ENCODE data around the gene WHRN. TPM values are rescaled to one million over a fixed set of nuclear protein-coding genes. Genes with fewer than 3 reads are reported as not detected.

WHRN gene
- total and polyA plus RNA-seq, 2 of the 13 experiments (the other 11 are each of a cell fraction or from before 2014, with no cell fraction given): 2.3 to 5.3 TPM

DNA sequence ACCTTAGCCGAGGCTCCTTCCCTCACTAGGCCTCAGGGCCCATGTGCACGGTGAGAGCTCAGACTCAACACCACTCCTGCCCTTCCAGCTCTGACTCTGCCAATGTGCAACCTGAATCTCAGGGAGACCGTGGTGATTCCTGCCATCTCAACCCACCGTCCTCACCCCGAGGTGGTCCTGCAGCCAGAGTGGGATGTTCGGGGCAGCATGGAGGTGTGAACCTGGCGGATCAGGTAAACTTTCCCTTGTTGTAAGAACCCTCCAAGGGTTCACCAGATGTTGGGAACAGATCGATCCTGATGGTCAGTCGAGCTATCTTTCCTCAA, 117.0 kb downstream of the WHRN start:
- ATAC-seq (no peak; the same call in 2 of the 3 replicates), FAIRE-seq (no peak), DNase-seq (ENCODE audit: low spot score) (no peak)
- Histone ChIP-seq H3K4me1 (ENCODE audit: insufficient read depth, low read length) (peaks cover 43% of the 10 kb centered on the region), H3K4me2 (ENCODE audit: low read depth, low read length) (peak overlapping the region; percentile 89), H2AFZ (ENCODE audit: low read length) (no peak overlapping the region), H3K9me3 (ENCODE audit: low read length) (no peaks in the 10 kb centered on the region), H4K20me1 (ENCODE audit: insufficient read depth, low read length) (0 out of 2 replicates have a peak, but pooled peaks cover 5% of the 10 kb centered on the region), H3K4me3 (replicated peaks in 1 of 3; ENCODE audit: insufficient read depth in 1 of 3, low read depth in 2 of 3, low read length in 3 of 3) (peak overlapping the region in 1 of 3 experiments; percentile 68; a peak in 1 of 6 replicates), H3K36me3 (replicated peaks in 1 of 2; ENCODE audit: control insufficient read depth in 1 of 2, insufficient read depth in 2 of 2, low read length in 2 of 2) (no peaks in the 10 kb centered on the region), H3K27me3 (ENCODE audit: control insufficient read depth in 1 of 2, insufficient read depth in 2 of 2, low read length in 2 of 2) (no peaks in the 10 kb centered on the region), H3K9ac (ENCODE audit: insufficient read depth, low read depth, low read length) (peak overlapping the region; percentile 50; the same call in 1 of the 2 replicates), H3K27ac (ENCODE audit: extremely low read length, insufficient read depth, low read length) (no peak overlapping the region), H3K79me2 (ENCODE audit: insufficient read depth, low read length) (no peaks in the 10 kb centered on the region)
- TF ChIP-seq ZFX (CRISPR knock-in tag; IDR thresholded peaks at IDR 0.05; ENCODE audit: low read depth) (0 out of 2 replicates have a peak, but pooled peaks have one; percentile 15), CEBPB (IDR thresholded peaks at IDR 0.05; ENCODE audit: borderline replicate concordance, low read depth, low read length) (no peak), ZNF891 (CRISPR knock-in tag; IDR thresholded peaks at IDR 0.05) (0 out of 2 replicates have a peak, but pooled peaks have one; percentile 12)
- in situ Hi-C loops (cut with HindIII; ENCODE audit: extremely low pct_ligation_motif_present, low pct_unique_long_range_greater_than_20kb): no loop called here
- 96% methylated on average over 4 of the region's 9 CpGs for WGBS (ENCODE audit: low lambda C conversion rate)
- CTCF ChIA-PET (ENCODE audit: low intra/inter-chr PET ratio, low total read pairs): no interaction called here
- POLR2A ChIA-PET: interaction anchor here (1.0 to 3.4 kb wide), 2 partner anchors 9 to 13 kb away, joined by 4 to 24 read pairs; no protein-coding TSS in a partner anchor
- intact Hi-C loops (cut with micrococcal nuclease; ENCODE audit: unreplicated experiment): loop anchor here (5.0 kb wide), 1 partner anchor 51 kb away; no protein-coding TSS in a partner anchor
- no TSS peak for BruUV-seq (replicated peaks)

DNA sequence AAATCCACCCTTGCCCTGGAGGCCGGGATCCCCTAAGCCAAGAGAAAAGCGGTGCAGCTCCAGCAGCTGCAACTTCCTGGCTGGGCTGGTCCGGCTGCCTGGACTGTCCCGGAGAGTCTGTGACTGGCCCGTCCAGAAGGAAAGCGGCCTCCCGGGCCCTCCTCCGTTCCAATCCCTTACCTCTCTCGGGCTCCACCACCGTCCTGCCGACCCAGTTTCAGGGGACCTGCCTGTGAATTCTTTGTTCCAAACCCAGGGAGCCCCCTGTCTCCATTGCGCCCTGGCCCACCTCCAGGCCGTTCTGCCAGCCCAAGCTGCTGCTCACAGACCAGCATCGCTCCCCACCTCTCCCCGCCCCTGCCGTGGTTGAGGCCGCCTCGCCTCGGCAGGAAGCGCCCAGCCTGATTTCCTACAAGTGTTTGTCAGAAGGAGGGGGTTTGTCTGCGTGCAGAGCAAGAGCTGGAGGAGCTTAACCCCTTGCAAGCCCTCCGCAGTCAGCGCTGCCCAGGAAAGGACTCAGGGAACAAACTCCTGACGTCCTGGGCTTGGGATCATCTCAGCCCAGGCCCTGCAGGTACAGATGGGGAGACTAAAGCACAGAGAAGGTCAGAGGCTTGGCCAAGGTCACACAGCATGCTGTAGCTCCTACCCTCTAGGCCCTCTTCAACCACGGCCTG, 117.5 kb downstream of the WHRN start, which contains the start of gene AKNA:
Gene AKNA (minus strand): TSS at position 303 of the 677 bp plus-strand sequence. CDS start 6,649 bp downstream, outside the sequence.
- Histone ChIP-seq H3K9me3 (ENCODE audit: low read length) (no peaks in the 10 kb centered on the region), H3K79me2 (ENCODE audit: insufficient read depth, low read length) (no peaks in the 10 kb centered on the region), H2AFZ (ENCODE audit: low read length) (no peak within 1 kb of the TSS), H3K4me2 (ENCODE audit: low read depth, low read length) (peak within 1 kb of the TSS; percentile 89), H3K4me1 (ENCODE audit: insufficient read depth, low read length) (peaks cover 47% of the 10 kb centered on the region), H3K27me3 (ENCODE audit: control insufficient read depth in 1 of 2, insufficient read depth in 2 of 2, low read length in 2 of 2) (no peaks in the 10 kb centered on the region), H4K20me1 (ENCODE audit: insufficient read depth, low read length) (0 out of 2 replicates have a peak, but pooled peaks cover 5% of the 10 kb centered on the region), H3K36me3 (replicated peaks in 1 of 2; ENCODE audit: control insufficient read depth in 1 of 2, insufficient read depth in 2 of 2, low read length in 2 of 2) (no peaks in the 10 kb centered on the region), H3K9ac (ENCODE audit: insufficient read depth, low read depth, low read length) (peak within 1 kb of the TSS; percentile 50; the same call in 1 of the 2 replicates), H3K4me3 (replicated peaks in 1 of 3; ENCODE audit: insufficient read depth in 1 of 3, low read depth in 2 of 3, low read length in 3 of 3) (peak within 1 kb of the TSS; percentile 59 to 68 (median 60)), H3K27ac (ENCODE audit: extremely low read length, insufficient read depth, low read length) (no peak within 1 kb of the TSS)
- 18% methylated on average over 23 of the region's 25 CpGs for WGBS (ENCODE audit: low lambda C conversion rate)
- BruUV-seq (replicated peaks): no TSS peak
- ATAC-seq: peak; percentile 76
- FAIRE-seq: no peak
- intact Hi-C loops (cut with micrococcal nuclease; ENCODE audit: unreplicated experiment): loop anchor here (5.0 kb wide), 1 partner anchor 51 kb away; no protein-coding TSS in a partner anchor
- no peak for DNase-seq (ENCODE audit: low spot score)
- ChIA-PET POLR2A (interaction anchor here (1.0 to 3.4 kb wide), 2 partner anchors 10 to 13 kb away, joined by 4 to 24 read pairs; no protein-coding TSS in a partner anchor), CTCF (ENCODE audit: low intra/inter-chr PET ratio, low total read pairs) (no interaction called here)
- in situ Hi-C loops (cut with HindIII; ENCODE audit: extremely low pct_ligation_motif_present, low pct_unique_long_range_greater_than_20kb): no loop called here
- TF ChIP-seq MED8 (CRISPR knock-in tag; IDR thresholded peaks at IDR 0.05; ENCODE audit: insufficient replicate concordance) (peak; percentile 9), KMT2A (CRISPR knock-in tag; IDR thresholded peaks at IDR 0.05) (no peak), HNRNPLL (IDR thresholded peaks at IDR 0.05; ENCODE audit: low read depth, low read length, poor library complexity, severe bottlenecking) (peak; percentile 11), ZSCAN25 (CRISPR knock-in tag; IDR thresholded peaks at IDR 0.05) (peak; percentile 39; the same call in 1 of the 2 replicates), ZFP36 (IDR thresholded peaks at IDR 0.05; ENCODE audit: borderline replicate concordance, low read depth, low read length, partially characterized antibody) (peak; percentile 27), ATF7 (IDR thresholded peaks at IDR 0.05) (no peak), ATF7 (CRISPR knock-in tag; IDR thresholded peaks at IDR 0.05) (no peak)
- TF ChIP-seq, protein P1, sequence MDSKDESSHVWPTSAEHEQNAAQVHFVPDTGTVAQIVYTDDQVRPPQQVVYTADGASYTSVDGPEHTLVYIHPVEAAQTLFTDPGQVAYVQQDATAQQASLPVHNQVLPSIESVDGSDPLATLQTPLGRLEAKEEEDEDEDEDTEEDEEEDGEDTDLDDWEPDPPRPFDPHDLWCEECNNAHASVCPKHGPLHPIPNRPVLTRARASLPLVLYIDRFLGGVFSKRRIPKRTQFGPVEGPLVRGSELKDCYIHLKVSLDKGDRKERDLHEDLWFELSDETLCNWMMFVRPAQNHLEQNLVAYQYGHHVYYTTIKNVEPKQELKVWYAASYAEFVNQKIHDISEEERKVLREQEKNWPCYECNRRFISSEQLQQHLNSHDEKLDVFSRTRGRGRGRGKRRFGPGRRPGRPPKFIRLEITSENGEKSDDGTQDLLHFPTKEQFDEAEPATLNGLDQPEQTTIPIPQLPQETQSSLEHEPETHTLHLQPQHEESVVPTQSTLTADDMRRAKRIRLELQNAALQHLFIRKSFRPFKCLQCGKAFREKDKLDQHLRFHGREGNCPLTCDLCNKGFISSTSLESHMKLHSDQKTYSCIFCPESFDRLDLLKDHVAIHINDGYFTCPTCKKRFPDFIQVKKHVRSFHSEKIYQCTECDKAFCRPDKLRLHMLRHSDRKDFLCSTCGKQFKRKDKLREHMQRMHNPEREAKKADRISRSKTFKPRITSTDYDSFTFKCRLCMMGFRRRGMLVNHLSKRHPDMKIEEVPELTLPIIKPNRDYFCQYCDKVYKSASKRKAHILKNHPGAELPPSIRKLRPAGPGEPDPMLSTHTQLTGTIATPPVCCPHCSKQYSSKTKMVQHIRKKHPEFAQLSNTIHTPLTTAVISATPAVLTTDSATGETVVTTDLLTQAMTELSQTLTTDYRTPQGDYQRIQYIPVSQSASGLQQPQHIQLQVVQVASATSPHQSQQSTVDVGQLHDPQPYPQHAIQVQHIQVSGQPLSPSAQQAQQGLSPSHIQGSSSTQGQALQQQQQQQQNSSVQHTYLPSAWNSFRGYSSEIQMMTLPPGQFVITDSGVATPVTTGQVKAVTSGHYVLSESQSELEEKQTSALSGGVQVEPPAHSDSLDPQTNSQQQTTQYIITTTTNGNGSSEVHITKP (CRISPR knock-in tag; IDR thresholded peaks at IDR 0.05; ENCODE audit: low read depth): peak; percentile 36; the same call in 1 of the 2 replicates
- TF ChIP-seq, protein P2, sequence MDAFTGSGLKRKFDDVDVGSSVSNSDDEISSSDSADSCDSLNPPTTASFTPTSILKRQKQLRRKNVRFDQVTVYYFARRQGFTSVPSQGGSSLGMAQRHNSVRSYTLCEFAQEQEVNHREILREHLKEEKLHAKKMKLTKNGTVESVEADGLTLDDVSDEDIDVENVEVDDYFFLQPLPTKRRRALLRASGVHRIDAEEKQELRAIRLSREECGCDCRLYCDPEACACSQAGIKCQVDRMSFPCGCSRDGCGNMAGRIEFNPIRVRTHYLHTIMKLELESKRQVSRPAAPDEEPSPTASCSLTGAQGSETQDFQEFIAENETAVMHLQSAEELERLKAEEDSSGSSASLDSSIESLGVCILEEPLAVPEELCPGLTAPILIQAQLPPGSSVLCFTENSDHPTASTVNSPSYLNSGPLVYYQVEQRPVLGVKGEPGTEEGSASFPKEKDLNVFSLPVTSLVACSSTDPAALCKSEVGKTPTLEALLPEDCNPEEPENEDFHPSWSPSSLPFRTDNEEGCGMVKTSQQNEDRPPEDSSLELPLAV (CRISPR knock-in tag; conservative IDR thresholded peaks at IDR 0.05; ENCODE audit: low read depth): no peak

Data from HepG2 (cell line).